Right lobe of liver (tissue), 4 donors: ENCODE results near the gene TRPM5.

Source experiments
- POLR2A ChIP-seq: fragments of 450-650 bp; IDR thresholded peaks from one replicate; pipeline ENCODE4 v1.6.1; 2017; ENCODE audit warnings: antibody characterized with exemption, mild to moderate bottlenecking
- TF ChIP-seq, protein P1 (sequence below), 4 donors: fragments of 200-600 bp in 3 of 4; fragments of 450-650 bp in 1 of 4; IDR thresholded peaks; one replicate each; pipeline versions ENCODE4 v1.5.1 to v1.8.0; 2016 to 2022; ENCODE audit warnings: antibody characterized with exemption in 4 of 4, mild to moderate bottlenecking in 2 of 4
- donor health status: DM: no; HTN: no; CAD: no.
- donor health status: DM: no; HTN: no; CAD: no.
- donor health status: DM: no; HTN: yes; CAD: no.

DNA sequence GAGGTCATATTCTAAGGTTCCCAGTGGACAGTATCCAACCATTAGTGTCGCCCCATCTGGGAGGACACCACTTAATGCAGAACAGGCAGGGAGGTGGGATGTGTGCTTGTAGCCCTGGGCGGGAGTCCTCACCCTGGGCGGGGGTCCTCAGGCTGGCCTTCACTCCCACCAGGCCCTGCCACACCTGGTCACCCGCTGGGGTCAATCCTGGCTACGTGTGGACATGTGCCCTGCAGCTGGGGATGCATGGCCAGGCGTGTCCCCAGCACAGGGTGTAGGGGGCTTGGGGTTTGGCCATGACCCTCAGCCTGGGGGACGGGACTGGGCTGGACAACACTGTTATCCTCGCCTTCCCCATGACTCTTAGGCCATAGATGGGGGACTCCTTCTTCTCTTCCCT, 18.8 kb downstream of the TRPM5 start:
- TF ChIP-seq, protein P1, sequence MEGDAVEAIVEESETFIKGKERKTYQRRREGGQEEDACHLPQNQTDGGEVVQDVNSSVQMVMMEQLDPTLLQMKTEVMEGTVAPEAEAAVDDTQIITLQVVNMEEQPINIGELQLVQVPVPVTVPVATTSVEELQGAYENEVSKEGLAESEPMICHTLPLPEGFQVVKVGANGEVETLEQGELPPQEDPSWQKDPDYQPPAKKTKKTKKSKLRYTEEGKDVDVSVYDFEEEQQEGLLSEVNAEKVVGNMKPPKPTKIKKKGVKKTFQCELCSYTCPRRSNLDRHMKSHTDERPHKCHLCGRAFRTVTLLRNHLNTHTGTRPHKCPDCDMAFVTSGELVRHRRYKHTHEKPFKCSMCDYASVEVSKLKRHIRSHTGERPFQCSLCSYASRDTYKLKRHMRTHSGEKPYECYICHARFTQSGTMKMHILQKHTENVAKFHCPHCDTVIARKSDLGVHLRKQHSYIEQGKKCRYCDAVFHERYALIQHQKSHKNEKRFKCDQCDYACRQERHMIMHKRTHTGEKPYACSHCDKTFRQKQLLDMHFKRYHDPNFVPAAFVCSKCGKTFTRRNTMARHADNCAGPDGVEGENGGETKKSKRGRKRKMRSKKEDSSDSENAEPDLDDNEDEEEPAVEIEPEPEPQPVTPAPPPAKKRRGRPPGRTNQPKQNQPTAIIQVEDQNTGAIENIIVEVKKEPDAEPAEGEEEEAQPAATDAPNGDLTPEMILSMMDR (IDR thresholded peaks at IDR 0.05): no peak
- TF ChIP-seq POLR2A: no peak
